NCI-H1930 (cell line): ENCODE measurements around the gene RAB7B.

ENCODE experiments used
- DNase-seq, 2 experiments: peaks; one replicate each; lab custom pipeline; 2025; lab: John Stamatoyannopoulos, UW

RAB7B gene

DNA sequence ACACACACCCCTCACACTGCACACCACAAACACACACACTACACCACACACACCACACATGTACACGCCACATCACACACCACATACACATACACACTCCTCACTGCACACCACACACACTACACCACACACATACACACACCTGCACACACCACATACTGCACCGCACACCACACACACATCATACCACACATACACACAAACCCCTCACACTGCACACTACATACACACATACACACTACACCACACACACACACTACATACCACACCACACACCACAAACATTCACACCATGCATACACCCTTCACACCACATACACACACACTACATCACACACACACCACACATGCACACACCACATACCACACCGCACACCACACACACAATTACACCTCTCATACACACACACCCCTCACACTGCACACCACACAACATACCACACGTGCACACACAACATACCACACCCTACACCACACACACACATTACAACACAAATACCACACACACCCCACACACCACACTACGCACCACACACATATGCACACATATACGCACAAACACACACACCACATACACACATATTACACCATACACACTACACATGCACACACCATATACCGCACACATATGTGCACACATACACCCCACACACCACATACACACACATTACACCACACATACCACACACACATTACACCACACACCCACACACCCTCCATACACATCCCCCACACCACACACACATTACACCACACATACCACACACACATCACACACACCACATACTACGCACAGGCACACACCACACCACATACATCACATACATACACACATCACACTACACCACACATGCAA lies 29.6 kb downstream of the RAB7B start:
- no peak for DNase-seq

DNA sequence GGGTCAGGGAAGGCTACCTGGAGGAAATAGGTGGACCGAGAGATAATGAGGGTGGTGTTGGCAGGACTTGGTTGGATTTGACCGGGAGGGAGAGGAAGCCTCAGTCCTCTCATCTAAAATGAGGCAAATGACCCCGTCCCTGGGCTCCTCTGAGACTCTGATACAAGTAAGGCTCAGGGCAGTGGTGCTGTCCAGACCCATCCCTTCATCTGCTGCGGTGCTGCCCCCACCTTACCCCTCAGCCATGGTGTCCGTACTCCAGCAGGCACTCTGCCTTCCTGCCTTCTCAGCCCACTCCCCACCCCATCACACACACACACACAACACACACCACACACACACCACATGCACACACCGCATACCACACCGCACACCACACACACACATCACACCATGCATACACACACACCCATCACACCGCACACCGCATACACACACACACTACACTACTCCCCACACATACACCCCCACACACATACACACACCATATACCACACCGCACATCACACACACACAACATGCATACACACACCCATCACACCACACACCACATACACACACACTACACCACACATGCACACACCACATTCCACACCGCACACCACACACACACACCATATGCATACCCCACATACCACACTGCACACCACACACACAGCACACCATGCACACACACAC lies 30.6 kb downstream of the RAB7B start:
- peak in 1 of 2 experiments; percentile 13 for DNase-seq

DNA sequence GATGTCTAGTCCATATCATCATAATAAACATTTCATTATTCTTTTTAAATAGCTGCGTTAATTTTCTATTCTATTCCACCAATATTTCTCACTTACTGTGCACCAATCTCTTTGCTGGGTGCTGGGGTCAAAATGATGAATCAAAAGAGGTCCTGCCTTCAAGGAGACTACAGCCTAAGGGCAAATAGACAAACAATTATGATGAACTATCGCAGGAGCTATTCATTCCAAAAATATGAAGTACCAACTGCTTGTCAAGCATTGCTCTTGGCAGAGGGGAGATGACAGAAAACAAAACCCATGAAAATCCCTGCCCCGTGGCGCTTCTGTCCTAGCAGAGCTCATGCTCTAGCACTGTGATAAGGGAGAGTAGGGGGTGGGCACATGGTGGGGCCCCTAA lies 31.1 kb downstream of the RAB7B start:
- DNase-seq = no peak

DNA sequence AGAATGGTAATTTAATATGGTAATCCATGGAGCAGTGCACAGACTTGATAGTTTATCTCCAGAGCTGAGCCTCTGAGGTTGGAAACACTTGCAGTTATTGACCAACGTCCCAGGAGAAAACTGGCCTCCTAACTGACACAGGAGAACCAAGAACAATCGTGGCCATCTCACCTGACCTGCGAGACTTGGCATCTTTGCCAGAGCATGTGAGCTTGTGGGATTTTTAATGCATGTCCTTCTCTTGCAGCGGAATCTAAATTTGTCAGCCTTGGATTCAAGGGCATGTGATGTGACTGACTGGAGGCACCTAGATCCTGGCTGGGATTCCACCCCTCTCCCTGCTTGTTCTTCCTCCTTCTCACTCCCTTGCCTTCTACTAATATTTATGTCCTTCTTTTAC lies 32.1 kb downstream of the RAB7B start:
- no peak for DNase-seq

DNA sequence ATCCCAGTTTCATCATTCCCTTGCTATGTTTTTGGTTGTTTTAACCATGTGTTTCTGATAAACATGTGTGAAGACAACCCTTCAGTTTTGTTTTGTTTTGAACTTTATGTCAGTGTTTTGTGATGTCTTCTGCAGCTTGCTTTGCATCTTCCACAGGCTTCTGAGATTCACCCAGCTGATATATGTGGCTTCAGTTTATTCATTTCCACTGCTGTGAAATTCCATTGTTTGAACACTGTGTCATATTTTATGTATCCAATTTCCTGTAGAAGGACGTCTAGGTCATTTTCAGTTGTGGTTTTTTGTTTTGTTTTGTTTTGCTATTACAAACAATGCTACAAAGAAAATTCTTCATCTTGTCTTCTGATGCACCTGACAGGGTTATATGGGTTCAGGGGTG lies 32.7 kb downstream of the RAB7B start:
- DNase-seq = no peak

DNA sequence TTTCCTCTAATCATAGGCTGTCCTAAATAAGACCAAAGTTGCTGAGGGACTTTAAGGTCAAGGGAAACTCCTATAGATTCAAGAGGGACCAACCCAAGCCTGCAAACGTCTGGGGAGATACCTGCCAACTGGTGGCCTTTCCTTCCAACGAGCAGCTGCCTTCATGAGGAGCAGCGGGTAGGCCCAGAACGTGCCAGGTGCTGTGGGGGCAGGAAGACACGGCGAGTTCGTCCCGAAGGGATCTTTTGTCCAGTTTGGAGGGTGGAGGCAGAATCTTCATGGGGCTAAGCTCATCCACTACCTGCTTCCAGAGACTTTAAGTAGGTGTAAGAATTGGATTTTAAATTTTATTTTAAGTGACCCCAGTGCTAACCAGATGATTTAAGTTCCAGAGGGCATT lies 34.0 kb downstream of the RAB7B start:
- no peak for DNase-seq

DNA sequence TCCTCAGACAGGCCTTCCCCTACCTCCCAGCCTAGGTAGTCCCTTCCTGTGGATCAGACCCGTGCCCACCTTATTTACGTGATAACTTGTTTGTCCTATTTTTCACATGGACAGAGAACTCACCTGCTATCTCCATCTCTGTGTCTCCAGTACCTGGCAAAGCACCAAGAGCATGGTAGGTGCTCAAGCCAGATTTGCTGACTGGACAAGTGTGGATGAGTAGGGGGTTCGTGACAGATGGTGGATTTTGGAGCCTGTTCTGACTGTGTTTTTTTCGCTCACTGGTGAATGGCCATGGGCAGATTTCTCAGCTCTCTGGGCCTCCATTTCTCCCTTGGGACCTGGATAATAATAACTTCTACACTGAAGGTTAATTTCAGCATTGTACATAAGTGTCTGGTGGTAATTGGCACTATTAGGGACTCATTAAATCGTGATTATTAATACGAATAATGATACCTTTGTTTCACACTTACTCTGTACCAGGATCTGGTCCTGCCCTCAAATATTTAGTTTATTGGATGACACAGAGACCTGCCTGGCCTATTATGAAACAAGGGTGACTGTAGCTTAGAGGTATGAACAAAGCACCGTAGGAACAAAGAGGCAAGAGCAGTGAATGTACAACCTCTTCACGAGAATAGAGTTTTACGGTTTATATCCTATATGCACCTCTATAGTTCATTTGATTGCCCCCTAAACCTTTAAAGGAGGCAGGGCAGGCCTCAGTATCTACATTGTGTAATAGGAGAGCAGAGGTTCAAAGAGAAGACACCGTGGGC lies 35.5 kb downstream of the RAB7B start:
- DNase-seq = no peak

DNA sequence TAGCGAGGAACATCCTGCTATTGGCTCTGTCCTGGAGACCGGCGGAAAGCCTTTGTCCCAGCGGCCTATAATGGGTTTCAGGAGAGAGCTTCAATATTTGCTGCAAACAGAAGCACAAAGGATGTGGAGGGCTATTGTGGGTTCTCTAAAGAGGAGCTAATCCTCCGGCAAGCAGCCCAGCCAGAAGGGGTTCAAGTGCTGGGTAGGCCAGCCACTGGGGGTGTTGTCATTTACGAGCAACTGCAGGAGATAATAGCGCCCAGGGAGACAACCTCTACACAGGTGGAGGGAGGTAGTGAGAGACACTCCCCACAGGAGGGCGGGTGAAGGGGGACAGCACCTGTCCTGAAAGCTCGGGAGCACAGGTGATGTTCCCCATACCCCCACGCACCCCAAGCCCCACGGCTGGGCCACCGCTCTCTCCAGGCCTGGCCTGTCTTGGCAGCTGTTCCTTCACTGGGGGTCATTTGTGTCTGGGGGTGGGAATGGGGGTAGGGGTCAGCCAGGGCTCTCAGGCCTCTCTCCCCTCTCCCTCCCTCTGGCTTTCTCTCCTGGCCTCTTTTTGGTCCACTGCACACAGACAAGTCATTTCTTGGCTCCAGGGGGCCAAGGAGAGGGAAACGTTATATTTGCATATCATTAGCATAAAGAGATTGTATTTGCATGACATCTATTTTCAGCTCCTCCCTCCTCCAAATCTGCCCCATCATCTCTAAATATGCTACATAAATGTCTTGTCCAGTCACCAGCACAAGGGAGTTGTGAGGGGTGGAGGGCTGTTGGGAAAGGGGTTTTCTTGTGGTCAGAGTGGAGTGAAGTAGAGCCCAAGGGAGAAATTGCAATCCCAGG lies 37.9 kb downstream of the RAB7B start:
- peak; percentile 87 for DNase-seq

DNA sequence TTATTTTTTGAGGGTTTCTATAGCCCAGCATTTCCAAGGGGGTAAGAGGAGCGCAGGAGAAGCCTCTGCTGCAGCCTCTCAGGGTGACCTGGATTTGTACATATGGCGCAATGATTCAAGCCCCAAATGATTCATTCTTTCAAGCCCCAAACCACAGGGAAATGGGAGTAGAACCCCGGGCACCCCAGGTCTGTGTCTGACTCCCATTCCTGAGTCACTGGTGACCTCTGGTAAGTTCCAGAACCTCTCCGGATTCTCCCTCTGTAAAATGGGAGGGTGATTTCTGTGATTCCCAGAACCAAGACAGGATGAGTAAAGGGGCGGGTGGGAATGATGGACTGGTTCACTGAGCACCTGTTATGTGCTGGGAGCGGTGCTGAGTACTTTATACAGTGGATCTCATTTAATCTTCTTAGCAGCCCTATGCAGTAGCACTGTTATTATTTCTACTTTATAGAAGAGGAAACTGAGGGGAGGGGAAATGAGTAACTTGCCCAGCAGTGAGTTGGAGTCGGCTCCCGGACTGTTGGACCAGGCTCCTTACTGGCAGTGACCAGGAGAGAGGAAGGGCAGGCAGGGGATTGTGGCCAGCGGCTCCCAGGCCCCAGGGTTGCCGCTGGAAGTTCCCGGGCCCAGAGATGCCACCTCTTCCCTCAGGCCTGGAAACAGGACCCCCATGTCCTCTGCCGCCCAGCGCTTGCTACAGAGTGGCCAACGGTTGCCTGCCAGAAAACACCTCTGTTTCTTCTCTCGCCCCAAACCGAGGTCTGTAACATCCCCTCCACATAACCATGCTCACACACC lies 39.6 kb downstream of the RAB7B start:
- no peak for DNase-seq

DNA sequence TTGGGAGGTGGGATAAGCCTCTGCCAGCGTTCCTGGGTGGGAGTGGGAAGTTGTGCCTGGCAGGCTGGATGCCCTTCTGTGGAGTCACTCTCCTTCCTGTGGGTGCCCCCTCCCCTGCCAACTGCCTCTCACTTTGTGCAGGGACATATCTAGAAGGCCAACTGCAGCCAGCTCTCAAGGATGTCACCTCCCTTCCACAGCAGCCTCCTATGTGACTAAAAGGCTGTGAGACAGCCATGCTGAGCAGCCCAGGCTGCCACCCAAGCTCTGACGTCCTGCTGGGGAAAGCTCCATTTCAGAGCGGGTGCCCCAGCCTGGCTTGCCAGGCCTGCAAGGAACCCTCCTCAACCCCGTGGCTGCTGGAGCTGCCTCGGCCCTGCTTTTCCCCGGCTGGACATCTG lies 40.4 kb downstream of the RAB7B start:
- no peak for DNase-seq

DNA sequence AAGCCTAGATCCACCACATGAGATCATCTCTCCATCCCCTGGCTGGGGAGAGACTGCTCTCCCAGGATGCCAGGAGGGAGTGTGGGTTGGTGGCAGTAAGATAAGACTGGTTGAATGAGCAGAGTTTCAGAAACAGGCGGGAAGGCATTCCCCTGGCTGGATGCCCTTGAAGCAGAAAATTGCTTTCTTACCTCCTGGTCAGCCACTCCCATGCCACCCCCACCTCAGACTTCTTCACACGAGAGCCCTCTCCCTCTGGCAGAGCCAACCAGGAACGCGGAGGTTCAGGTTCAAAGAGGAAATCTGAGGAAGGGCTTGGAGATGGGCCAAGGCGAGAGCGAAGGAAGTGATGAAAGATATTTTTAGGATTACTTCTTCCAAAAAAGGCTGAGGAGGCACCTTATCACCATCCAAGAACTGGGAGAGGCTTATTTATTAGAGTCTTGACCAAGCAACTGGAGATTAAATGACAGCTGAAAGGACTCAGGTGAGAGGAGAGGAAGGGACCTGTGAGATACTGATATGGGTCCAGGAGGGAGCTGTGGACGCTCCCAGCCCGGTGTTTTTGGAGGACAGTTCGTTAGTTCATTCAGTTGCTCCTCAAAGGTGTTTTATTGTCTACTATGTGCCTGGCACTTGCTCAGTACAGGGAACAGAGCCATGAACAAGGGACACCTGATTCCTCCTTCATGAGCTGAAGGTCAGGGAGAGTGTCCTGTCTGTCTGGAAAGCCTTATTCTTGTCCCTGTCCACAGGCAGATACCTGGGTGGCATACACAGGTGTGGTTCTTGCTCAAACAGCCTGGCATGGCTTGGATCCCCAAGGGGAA lies 41.0 kb downstream of the RAB7B start:
- DNase-seq = no peak

DNA sequence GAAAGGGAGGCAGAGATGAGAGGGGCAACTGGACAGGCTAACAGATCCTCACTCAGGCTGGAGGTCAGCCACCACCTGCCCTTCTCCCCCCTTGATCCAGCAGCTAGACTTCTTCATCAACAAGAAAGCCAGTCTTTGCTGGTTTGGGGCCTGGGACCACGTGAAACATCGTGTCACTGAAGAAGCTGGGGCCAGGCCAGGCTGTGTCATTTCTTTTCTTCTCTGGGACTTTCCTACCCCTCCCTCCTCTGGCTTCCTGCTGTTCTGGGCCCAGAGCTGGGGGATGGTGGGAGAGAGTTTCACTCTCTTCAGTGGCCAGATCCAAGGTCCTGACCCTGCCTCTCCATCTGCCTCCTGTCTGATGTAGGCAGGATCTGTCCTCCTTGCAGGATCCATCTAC lies 41.8 kb downstream of the RAB7B start:
- DNase-seq = no peak

DNA sequence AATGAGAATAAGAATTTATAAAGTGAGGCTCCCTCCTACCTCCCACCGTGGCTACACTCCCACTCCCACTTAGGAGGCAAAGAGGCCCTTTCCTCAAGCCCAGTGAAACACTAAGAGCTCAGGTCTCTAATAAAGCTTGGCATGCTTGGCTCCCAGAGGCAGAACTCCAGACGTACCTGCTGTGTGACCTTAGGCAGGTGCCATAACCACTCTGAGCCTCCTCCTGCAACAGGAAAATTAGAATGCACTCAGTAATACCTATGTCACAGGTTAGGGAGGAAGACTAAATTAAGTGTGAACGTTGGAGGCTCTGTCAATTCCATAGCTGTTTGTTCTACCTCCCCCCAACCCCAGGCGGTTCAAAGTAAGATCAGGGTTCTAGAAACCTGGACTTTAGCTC lies 43.4 kb downstream of the RAB7B start:
- DNase-seq = no peak

DNA sequence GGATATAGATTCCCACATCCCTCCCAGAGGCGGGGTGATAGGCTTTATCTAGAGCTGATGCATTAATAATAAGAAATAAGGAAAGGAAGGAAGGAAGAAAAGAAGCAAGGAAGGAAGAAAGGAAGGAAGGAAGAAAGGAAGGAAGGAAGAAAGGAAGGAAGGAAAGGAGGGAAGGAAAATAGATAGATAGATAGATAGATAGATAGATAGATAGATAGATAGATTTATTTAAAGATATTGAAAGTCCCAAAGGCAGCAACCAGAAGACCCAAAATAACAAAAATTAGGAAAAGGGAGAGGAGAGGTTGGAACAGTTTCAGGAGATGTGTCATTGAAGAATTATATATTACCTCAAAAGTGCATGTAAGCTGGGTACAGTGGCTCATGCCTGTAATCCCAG lies 47.7 kb downstream of the RAB7B start:
- DNase-seq = no peak

DNA sequence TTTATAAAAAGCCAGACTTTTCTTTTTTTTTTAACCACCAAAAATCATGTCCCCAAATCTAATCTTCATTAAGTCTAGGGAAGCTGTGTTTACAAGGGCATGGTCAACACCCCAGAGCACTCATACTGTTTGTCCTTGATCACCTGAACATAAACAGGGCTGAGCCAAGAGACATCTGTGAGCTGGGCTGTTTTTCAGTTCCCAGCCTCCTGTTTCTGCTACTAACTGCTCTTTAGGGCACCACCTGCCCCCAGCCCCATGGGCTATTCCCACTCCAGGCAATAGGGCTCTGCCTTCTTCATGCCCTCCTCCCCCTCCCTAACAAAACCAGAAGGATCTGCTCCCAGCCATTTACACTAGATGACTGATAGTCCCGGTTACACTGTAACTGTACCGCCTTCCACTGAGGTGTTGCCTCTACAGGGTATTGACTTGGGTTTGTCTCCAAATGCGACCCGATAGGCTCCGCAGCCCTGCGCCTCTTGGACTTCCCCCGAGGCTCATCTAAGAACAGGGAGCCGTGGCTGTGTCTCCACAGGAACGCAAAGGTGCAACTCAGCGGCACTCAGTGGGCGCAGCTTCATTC lies 48.3 kb downstream of the RAB7B start:
- no peak for DNase-seq

DNA sequence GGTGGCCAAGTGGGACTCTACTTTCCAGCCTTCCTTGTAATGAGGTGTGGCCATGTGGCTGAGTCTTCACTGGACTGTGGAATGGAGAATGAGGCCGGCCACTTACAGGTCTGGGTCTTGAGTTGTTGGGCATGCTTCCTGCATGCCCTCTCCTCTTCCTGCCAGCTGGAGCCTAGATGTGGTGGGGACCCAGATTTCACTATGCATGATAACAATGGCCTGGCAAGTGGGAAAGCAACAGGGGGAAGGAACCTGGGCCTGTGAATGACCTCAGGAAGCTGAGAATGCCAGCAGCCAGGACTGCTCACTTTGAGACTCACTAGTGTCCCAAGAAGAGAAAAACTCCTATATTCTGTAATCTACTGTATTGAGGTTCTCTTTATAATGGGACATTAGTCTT lies 51.4 kb downstream of the RAB7B start:
- DNase-seq = no peak

DNA sequence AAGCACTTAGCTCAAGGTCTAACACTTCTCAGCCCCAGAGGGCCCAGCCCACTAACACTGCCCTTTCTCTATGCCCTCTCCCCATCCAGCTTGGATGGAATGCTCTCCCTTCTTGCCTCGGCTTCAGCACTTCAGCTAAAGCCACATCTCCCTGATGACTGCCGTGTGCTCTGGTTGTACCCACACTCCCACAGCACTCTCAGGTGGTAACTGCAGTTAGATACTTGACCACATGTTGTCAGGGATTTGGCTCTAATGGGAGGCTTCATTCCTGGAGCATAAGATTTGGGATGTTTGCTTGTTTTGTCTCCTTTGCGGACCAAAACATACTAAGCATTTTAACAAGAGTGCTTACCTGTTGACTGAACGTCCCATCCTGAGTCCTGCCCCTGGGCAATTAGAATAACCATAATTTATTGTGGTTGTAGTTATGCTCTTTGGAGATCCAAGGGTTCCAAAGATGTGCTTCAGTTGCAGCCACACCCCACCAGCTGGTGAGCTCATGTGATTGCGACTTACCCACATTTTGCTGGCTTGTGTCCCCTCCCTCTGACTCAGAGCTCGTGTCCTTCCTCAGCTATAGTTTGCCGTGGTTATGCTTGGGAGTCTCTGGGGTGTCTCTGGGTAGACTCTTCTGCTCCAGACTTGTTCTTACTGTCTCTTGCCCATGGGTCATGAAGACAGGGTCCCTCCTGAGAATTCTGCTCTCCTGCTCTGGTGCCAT lies 52.2 kb downstream of the RAB7B start:
- no peak for DNase-seq

DNA sequence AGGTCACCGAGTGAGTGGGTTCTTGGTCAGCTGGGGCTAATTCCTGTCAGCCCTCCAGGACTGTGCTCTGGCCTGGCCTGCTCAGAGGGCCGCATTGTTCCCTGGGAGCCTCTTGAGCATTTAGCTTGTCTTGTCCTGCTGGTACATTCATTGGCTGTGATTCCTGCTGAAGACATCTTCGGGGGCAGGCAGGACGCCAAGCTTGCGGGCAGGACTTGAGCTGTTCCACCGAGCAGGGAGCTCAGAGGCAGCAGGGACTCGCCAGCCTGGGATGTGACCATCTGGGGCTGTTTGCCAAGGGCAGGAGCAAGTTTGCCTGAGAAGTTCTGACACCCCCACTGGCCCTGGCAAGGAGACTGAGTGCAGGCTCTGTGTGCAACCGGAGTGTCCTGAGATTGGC lies 52.9 kb downstream of the RAB7B start:
- DNase-seq = no peak

DNA sequence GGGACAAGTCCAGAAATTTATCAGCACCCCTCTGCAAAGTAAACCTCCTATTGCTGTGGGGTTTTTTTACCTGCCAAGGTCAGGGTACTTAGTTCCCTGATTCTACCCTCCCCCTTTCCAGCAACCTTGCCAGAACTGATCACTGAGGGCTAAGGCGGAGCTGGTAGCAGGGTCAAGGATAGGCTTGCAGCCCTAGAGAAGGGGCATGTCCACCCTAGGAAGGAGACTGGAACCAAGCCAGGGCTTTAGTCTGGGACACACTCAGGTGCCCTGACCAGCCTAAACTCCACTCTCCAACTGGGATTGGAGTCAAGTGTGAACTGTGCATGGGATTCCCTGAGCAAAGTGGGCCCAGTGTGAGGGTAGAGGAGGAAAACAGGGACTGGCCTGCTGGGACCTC lies 53.4 kb downstream of the RAB7B start:
- DNase-seq = no peak
